ENCODE data around the gene STK32B. TPM values are rescaled to one million over a fixed set of nuclear protein-coding genes. Genes with fewer than 3 reads are reported as not detected.

The STK32B gene
- polyA plus RNA-seq, 1 of the 3 experiments (the other 2 are of a cell fraction) = 0.20 TPM

GRCh38 chr4:5040856-5041620 lies 10.2 kb upstream of the STK32B start:
- Histone ChIP-seq H3K36me3 (replicated peaks in 1 of 2; ENCODE audit: control insufficient read depth in 1 of 2, insufficient read depth in 2 of 2, low read length in 1 of 2) (no peaks in the 10 kb centered on the region), H3K9ac (no peak overlapping the region), H4K20me1 (ENCODE audit: insufficient read depth) (no peaks in the 10 kb centered on the region), H3K79me2 (ENCODE audit: insufficient read depth) (no peaks in the 10 kb centered on the region), H3K4me3 (ENCODE audit: low read depth in 2 of 2, low read length in 1 of 2) (no peak overlapping the region), H3K4me1 (ENCODE audit: control insufficient read depth in 1 of 2, insufficient read depth in 2 of 2, low read depth in 1 of 2, low read length in 1 of 2) (peaks cover 3 to 17% of the 10 kb centered on the region in 2 experiments; a peak in 2 of 4 replicates), H3F3A (replicated peaks; ENCODE audit: insufficient read depth) (no peaks in the 10 kb centered on the region), H3K27me3 (ENCODE audit: insufficient read depth) (peaks cover 12% of the 10 kb centered on the region; the same call in 1 of the 2 replicates), H3K9me3 (no peaks in the 10 kb centered on the region), H3K9me2 (no peaks in the 10 kb centered on the region), H2AFZ (ENCODE audit: low read depth) (no peak overlapping the region), H3K4me2 (no peak overlapping the region), H3K27ac (ENCODE audit: low read depth in 2 of 2, low read length in 1 of 2) (no peak overlapping the region)
- no peak for TF ChIP-seq TCF12 (IDR thresholded peaks at IDR 0.05)
- TF ChIP-seq, protein P1, sequence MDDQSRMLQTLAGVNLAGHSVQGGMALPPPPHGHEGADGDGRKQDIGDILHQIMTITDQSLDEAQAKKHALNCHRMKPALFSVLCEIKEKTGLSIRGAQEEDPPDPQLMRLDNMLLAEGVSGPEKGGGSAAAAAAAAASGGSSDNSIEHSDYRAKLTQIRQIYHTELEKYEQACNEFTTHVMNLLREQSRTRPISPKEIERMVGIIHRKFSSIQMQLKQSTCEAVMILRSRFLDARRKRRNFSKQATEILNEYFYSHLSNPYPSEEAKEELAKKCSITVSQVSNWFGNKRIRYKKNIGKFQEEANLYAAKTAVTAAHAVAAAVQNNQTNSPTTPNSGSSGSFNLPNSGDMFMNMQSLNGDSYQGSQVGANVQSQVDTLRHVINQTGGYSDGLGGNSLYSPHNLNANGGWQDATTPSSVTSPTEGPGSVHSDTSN (IDR thresholded peaks at IDR 0.05) = no peak
- no peak for TF ChIP-seq USF2 (IDR thresholded peaks at IDR 0.05; ENCODE audit: borderline replicate concordance, low read depth, low read length)
- TF ChIP-seq ELF1 (IDR thresholded peaks at IDR 0.05) = no peak
- no peak for TF ChIP-seq GABPA (IDR thresholded peaks at IDR 0.05; ENCODE audit: low read depth)
- TF ChIP-seq NRF1 (IDR thresholded peaks at IDR 0.05; ENCODE audit: low read depth, low read length) = no peak
- TF ChIP-seq TEAD4 (IDR thresholded peaks at IDR 0.05; ENCODE audit: borderline replicate concordance, insufficient read depth) = no peak
- TF ChIP-seq RCOR1 (IDR thresholded peaks at IDR 0.05; ENCODE audit: low read length) = no peak
- no peak for TF ChIP-seq MXI1 (IDR thresholded peaks at IDR 0.05; ENCODE audit: low read depth, low read length)
- TF ChIP-seq JUND (IDR thresholded peaks at IDR 0.05) = no peak
- no peak for TF ChIP-seq MEF2A (IDR thresholded peaks at IDR 0.05; ENCODE audit: borderline replicate concordance, low read depth)
- ChIA-PET POLR2A (no interaction called here), CTCF (interaction anchor here (0.7 to 1.6 kb wide), 5 partner anchors 9 to 1371 kb away, joined by 3 to 5 read pairs (median 4); no protein-coding TSS in a partner anchor)
- DNase-seq = no peak
- WGBS (ENCODE audit: low lambda C conversion rate) = 40% methylated on average over 9 of the region's 9 CpGs

GRCh38 chr4:5041699-5042098 lies 9.6 kb upstream of the STK32B start:
- no peak overlapping the region for H2AFZ ChIP-seq (ENCODE audit: low read depth)
- peaks cover 12% of the 10 kb centered on the region; the same call in 1 of the 2 replicates for H3K27me3 ChIP-seq (ENCODE audit: insufficient read depth)
- no peak overlapping the region for H3K27ac ChIP-seq (ENCODE audit: low read depth in 2 of 2, low read length in 1 of 2)
- no peak overlapping the region for H3K4me3 ChIP-seq (ENCODE audit: low read depth in 2 of 2, low read length in 1 of 2)
- TF ChIP-seq GATA2 (CRISPR knock-in tag; IDR thresholded peaks at IDR 0.05) = peak; percentile 49; the same call in 1 of the 2 replicates
- no peak for TF ChIP-seq RXRA (IDR thresholded peaks at IDR 0.05; ENCODE audit: borderline replicate concordance, low read depth)
- no peak for DNase-seq
- H3K4me1 ChIP-seq (ENCODE audit: control insufficient read depth in 1 of 2, insufficient read depth in 2 of 2, low read depth in 1 of 2, low read length in 1 of 2) = peaks cover 3 to 14% of the 10 kb centered on the region in 2 experiments; a peak in 1 of 4 replicates
- POLR2A ChIA-PET = no interaction called here
- H3K4me2 ChIP-seq = no peak overlapping the region
- H3K36me3 ChIP-seq (replicated peaks in 1 of 2; ENCODE audit: control insufficient read depth in 1 of 2, insufficient read depth in 2 of 2, low read length in 1 of 2) = no peaks in the 10 kb centered on the region
- no peaks in the 10 kb centered on the region for H4K20me1 ChIP-seq (ENCODE audit: insufficient read depth)
- no peaks in the 10 kb centered on the region for H3F3A ChIP-seq (replicated peaks; ENCODE audit: insufficient read depth)
- H3K9me3 ChIP-seq = no peaks in the 10 kb centered on the region
- no peak overlapping the region for H3K9ac ChIP-seq
- H3K79me2 ChIP-seq (ENCODE audit: insufficient read depth) = no peaks in the 10 kb centered on the region
- 25% methylated on average over 7 of the region's 7 CpGs for WGBS (ENCODE audit: low lambda C conversion rate)
- CTCF ChIA-PET = interaction anchor here (0.7 to 1.6 kb wide), 3 partner anchors 8 to 1371 kb away, joined by 3 to 5 read pairs (median 4); no protein-coding TSS in a partner anchor
- no peaks in the 10 kb centered on the region for H3K9me2 ChIP-seq

Measured in SK-N-SH (cell line).